ENCODE measurements around the gene LRP2.

LRP2 gene

DNA sequence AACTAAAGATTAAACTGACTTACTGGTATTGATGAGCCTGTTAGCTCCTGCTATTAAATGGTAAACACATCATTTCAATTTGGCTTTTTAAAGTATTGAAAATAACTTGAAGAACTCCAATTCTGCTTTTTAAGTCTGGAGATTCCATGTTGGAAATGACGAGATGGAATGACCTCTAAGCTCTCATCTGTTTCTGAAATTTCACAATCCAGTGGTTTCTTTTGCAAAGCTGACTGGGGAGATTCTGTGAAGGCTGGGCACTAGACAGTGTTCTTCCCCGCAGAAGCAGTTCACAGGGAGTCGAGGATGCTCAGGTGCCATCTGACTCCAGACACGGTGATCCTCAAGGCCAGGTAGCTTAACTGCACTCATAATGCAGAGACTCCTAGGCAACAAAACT, 248.3 kb downstream of the LRP2 start:
- FAIRE-seq, result no peak

DNA sequence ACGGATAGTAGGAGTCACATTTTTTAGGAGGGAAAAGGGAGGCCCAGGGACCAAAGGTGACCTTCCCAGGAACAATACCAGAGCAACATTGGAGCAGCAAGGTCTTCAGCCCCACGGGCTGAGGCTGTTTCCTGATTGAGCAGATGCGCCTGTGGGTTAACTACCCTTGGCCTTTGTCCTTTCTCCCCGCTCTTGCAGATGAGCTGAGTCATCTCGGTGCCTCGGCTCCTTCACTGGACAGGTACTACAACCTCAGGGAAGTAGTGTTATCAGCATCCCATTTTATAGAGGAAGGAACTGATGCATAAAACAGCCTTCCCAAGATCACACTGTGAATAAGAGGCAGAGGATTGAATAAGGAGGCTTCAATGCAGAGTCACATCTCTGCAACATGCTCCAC, 249.5 kb downstream of the LRP2 start:
- FAIRE-seq, result no peak

DNA sequence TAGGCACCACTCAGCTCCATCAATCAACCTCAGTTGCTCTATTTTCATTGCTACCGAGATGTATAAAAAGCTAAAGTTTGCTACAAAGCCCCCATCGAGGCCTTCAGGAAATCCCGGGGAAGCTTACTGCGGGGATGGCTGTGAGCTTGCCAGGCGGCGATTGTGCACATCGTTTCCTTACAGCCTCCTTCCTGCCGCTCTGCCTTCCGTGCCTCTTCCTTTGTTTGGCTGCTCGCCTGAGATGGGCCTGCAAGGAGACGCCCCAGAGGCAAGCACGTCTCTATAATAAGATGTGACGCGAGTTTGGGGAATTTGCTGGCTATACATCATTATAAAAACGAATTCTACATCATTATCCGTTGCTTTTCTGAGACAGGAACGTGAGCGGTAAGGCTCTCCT, 251.4 kb downstream of the LRP2 start:
- FAIRE-seq, result no peak

DNA sequence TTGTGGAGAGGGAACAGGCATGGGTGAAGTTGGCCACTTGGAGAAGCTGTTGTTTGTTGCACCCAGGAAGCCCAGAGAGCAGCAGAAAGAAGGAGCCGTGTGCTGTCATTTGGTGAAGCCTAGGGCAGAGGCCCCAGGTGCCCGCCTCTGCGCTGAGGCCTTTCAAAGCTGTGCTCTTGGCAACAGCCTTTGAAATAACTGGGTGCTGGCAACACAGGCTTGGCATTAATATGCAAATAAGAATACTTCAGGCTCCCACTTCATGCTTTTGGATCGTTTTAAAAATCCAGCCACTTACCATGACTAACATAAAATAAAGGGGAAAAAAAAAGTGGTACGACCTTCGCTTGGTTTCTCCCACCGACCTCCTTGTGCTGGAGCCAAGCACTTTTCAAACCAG, 251.9 kb downstream of the LRP2 start:
- FAIRE-seq, result no peak

DNA sequence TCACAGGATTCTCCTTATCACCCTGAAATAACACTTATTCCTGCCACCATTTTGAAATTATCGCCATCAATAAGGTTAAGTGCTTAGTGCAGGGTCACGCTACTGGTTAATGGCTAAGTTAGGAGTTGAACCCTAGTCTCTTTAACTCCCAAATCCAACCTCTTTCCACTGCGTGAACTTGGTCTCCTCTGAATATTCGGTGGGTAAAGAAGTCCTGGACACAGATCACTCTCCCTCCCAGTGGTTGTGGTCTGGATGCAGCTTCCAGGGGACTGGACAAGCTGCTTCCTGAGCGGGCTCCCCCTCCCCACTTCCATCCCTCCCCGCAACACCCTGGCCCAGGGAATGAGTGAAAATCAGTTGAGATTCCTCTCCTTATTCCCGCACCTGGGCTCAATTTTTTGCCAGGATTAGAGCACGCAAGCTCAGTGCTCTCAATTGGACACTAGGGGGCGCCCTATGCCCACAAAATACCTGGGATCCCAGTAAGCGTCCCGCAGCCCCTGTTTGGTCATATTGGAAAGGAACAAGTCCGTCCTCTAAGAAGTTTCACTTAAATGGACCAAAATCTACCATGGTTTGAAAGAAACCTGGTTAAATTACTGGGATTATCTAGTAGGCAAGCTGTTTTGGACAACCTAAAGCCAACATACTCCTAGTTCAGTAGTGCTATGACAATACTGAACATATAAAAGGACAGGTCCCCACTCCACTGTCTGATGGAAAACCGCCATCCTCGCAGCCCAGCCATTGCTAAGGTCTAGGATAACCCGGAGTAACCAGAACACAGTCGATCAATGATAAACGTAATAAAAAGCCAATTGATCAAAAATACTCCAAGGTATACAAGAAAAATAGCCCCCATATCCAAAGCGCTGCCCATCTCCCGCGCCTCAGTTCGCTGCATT, 252.6 kb downstream of the LRP2 start:
- FAIRE-seq, result peak; percentile 27

DNA sequence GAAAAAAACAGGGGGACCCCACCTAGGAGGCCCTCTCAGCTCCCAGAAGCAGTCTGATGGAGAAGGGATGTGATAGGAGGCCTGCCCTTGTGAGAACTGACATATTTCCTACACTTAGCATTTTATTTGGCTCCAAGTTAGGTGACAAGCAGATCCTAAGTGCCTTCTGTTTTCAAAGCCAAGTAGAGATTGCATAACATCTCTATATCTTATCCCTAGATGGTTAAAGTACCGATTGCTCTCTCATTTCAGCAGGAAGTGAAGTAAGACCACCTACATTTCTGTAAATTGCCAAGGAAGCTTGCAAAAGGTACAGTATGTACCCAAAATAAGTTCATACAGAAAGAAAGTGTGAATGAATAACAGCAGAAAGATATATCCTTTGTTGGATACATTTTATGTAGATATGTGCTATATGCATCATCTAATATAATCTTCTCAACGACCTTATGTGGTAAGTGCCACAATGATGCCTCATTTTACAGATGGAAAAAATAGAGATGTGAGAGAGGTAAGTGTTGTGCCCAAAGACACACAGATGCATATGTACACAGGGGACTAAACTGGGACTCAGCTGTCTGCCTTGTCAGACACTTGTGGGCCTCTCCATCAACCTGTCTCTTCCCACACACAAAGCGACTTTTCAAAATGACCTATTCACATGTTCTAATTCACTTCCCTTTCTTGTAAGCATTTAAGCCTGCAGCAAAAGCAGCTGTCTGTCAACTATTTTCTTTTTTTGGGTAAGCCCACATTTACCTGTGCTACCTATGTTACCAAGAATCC, 254.0 kb downstream of the LRP2 start:
- FAIRE-seq, result no peak

DNA sequence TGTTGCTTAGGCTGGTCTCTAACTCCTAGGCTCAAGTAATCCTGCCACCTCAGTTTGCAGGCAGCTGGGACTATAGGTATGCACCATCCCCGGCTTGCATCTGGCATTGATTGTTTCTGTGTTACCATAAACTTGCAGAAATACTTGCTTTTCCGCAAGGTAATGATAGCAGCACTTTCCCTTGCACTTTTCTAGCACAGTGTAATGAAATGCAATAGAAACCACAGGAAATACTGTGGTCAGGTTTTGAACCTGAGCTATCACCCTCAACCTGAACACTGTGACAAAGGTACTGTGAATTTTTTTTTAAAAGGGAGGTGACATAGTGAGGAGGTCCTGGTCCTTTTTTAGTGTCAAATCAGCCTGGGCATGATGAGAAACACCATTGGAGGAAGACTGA, 254.7 kb downstream of the LRP2 start:
- no peak for FAIRE-seq

DNA sequence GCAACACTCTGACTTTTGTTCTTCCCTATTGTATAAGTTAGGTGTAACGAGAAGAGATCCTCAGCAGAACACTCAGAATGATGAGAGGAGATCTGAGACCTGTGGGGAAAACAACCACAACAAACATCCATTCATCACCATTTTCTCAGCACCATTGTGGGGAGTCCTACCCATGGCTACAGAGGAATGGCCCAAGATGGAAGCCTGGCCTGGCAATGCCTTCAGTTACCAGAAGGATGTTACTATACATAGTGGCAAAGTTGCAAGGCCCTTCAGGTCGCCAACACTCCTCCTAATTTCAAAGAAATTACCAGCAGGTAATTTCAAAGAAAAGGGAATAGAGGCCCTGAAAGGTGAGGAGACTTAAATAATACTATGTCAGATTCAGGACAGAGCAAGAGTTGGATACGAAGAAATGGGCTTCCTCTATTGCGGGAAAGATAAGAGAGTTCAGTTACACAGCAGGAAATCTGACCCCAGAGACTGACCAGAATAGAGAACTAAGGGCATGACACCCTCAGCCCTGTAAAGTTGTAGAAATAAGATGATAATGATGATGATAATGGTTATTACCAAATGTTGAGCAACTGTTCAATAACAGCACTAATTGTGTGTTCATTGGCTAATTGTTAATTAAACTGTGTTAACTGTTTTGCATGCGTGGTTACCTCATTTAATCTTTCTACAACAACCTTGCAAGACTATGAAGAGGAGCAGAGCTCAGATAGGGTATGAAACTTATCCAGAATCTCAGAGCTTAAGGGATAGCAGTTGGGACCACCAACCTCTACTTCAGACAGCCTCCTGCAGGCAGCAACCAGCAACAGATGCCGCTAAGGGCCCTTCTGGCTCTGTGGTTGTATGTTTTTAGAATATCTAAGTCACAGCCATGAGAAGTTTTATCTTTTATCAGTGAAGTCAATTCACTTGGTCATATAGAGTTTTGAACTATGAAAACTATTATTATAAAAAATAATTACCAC, 255.5 kb downstream of the LRP2 start:
- no peak for FAIRE-seq

DNA sequence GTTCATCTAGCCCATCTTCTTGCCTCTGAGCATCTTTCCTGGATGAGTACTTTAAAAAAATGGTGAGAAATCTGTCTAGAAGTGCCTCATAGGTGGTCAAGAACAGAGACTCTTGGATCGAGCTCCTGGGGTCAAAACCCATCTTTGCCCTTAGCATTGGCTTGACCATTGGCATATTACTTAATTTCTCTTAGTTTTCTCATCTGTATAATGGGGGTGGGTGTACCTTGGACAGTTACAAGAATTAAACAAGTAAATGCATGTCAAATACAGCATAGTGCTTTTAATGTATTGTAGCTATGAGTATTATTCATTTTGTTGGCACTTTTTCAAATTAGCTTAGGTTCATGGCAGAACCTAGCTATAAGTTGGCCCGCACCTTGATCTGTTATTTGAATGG, 256.2 kb downstream of the LRP2 start:
- FAIRE-seq, result no peak

DNA sequence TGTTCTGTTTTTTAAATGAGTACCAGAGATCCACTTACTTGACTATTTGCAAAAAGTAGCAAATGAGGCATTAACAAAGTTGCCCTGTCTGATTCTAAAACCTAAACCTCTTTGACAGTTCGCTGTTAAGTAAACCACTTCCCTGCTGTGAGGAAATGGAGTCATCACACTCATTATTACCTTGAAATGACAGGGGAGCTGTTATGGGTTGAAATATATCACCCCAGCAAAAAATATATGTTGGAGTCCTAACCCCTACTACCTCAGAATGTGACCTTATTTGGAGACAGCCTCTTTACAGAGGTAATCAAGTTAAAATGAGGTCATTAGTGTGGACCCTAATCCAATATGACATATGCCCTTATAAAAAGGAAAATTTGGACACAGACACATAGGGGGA, 256.9 kb downstream of the LRP2 start:
- FAIRE-seq, result no peak

DNA sequence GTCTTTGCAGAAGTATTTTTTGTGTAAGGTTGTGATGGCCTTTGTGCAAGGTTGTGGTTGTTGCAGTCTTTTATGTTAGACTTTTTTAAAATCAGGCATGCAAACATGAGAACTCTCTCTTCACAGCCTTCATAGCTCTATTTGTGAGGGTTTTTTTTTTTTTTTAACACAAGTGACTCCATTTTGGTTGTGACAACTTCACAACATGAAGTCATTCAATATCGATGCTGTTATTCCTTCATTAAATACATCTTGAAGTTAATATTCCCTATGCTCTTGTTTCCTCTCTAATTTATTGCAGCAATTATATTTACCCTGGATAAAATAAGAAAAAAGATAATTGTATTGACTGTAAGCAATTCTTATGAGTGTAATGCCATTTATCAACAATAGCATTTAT, 257.5 kb downstream of the LRP2 start:
- FAIRE-seq, result no peak

DNA sequence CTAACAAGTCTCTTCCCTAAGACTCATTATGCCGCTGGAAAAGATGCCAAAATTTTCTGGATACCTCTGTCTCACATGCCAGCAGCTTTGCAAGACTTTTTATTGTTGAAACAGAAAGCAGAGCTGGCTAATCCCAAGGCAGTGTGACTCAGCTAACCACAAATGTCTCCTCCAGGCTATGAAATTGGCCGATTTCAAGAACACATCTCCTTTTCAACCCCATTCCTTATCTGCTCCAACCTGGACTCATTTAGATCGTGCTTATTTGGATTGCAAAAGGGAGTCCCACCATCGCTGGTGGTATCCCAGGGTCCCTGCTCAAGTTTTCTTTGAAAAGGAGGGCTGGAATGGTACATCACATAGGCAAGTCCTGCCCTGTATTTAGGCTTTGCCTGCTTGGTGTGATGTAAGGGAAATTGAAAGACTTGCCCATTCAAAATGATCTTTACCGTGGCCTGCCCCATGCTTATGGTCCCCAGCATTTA, 266.7 kb downstream of the LRP2 start:
- no peak for FAIRE-seq

DNA sequence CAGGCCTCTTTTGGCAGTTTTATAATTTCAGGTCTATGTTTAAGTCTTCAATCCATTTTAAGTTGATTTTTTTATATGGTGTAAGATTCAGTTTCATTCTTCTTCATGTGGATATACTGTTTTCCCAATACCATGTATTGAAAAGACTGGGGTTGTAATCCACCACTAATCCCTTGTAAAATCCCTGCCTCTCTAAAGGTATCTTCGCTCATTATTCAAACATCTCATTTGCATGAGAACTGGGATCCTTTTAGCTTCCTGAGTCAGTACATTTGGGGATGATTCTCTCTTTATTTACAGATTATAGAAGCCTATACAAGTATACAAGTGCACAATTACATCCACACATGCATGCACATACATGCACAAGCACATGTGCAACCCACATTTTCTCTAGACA, 267.7 kb downstream of the LRP2 start:
- FAIRE-seq, result no peak

DNA sequence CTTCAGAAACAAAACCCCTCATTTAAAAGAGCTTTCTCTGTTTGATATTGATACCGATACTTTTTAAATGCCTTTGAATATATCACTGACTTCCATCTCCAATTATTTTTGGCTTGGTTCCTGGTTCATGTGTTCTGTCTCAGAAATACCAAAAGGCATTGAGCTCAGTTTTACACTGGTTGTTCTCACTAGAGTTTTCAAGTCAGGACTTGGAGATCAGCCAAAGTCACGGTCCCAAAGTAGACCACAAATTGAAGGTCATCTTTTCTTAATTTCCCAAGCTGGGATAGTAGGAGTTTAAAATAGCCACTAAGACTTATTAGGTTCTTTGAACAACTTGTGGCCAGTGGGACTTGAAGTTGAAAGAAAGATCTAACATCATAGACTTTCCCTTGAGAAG, 268.8 kb downstream of the LRP2 start:
- no peak for FAIRE-seq

DNA sequence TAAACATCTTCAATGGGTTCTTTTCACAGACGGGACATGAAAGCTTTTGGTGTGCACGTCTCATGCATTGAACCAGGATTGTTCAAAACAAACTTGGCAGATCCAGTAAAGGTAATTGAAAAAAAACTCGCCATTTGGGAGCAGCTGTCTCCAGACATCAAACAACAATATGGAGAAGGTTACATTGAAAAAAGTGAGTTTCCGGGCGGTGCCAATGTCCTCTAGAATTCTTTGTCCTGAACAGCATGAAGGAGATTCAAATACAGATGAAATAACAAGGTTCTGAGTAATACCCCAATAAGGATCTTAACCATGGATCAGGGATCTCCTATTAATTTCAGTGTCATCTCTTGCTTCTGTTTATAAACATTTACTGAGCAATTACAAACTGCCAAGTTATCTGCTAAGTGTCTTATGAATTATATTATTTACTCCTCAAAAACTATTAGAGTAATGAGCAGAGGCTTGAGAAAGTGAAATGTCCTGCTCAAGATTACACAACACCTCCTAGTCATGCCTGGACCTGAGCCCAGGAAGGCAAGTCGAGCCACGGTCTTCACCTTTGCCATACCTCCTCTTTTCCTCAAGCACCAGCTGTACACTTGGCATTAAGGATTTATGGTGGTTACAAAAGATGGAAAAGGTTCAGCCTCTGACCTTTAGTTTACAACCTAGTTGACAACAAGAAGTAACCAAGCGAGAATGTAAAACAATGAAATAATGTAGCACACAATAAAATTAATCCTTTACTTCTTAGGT, 270.4 kb downstream of the LRP2 start:
- FAIRE-seq, result no peak

DNA sequence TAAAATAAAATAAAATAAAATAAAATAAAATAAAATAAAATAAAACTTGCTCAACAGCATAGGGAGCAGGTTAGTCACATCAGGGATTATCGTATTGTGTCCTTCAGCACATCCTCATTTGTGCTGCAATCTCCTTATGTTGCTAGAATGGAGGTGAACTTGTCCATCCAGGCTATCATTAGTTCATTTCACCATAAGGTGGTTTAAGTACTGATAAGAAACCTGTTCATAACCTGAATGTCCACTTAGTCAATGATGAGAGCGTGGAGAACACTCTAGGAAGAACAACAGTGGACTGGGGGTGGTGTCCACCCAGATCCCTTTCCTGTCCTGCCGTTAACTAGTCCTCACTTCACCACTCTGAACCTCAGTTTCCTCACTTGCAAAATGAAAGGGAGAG, 271.1 kb downstream of the LRP2 start:
- FAIRE-seq, result no peak

DNA sequence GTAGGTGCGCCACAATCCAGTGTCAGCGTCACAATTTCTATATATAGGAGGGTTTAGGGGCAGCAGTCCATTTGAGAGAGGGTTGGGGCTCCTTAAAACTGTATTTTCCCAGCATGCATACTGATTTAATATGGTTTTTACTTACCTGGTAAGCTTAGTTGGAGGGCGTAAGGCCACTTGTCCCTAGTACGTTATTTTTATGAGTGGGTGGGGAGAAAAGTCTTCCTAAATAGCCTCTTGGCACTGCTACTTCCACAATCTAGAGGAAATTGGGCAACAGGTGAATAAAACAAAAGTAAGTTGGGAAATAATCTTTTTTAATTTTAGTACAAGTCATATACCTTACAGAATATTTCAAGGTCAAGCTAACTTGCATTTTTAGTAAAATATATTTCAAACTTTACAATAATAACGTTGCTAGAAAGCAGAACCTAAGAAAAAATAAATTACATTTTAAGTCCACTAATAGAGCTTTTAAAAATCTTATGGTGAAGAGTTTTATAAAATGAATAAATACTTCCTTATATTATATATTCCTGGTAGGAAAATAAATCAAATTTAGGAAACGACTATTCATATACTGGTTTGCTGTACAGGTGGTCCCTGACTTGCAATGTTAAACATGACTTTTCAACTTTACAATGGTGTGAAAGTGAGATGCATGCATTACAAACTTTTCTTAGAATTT, 272.1 kb downstream of the LRP2 start:
- no peak for FAIRE-seq

DNA sequence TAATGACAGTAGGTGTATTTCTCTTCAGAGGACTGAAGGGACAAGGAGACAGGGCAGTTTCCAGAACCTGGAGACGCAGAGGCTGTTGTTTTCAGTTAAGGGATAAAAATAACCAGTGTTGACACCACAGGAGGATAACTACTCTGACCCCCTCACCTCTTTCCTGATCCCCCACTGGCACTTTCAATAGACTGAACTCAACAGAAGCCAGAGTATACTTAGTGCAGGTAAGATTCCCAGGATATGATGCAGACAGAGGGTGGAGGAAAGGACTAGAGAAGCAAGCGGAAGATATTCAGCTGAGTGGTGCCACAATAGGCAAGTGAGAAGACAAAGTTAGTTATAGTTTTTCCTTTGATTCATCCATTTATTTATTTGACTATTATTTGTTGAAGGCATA, 273.2 kb downstream of the LRP2 start:
- no peak for FAIRE-seq

DNA sequence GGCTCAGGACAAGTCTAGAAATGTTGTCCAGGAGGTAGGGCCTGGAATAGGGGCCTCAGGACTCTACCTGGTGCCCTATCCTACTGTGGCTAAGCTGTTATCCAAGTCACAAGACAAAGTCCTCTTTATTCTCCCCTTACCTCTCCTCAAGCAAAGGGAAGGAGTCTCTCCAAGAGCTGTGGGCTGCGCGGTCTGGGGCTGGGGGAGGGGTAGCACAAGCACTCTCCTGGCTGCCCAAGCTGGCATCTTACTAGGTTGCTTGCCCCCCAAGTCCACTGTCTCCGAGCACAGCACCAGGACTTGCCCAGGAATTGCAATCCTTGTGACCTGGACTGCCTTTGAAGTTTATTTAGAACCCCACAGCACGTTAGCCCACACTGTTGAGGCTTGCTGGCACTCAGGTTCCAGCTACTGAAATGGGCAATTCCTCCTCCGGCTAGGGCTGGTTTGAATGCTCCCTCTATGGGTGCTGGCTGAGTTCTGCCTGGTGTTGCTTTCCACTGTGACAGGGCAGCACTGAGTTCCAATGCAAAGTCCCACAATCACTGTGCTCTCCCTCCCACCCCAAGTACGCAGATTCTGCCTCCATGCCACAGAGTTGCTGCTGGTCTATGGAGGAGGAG, 274.5 kb downstream of the LRP2 start:
- FAIRE-seq, result no peak

DNA sequence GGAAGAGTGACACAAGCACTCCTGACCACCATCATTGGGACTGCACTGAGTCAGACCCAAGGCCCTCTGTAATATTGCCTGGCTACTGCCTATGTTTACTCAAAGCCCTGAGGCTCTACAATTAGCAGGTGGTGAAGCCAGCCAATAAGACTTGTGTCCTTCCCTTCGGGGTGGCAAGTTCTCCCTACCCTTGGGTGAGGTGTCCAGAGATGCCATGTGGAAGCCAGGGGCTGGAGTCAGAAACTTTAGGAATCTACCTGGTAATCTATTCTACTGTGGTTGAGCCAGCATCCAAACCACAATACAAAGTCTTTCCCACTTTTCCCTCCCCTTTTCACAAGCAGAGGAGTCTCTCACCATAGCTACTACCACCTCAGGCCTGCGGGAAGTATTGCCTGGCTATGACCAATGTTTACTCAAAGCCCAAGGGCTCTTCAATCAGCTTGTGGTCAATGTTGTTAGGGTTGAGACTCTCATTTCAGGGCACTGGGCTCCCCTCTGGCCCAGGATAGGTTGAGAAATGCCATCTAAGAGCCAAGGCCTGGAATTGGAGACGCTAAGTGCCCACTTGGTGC, 275.4 kb downstream of the LRP2 start:
- FAIRE-seq, result no peak

DNA sequence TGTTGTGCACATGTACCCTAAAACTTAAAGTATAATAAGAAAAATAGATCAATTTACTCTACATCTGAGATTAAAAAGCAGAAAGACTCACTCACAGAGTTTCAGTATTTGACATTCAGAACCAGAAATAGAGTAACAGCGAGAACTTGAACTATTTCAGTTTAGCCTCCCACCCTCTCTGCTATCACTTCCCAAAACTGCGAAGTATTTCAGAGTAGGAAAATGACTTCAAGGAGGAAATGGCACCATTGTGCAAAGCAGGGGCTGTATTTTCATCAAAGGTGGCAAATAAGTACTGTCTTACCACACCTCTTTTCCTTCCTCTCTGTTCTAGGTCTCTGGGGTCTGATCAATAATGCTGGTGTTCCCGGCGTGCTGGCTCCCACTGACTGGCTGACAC, 279.3 kb downstream of the LRP2 start:
- FAIRE-seq, result no peak

All from A204.1 (cell line).